Panc1 (cell line): Measurements from ENCODE around the gene UBE2E2. TPM values are rescaled to one million over a fixed set of nuclear protein-coding genes. Genes with fewer than 3 reads are reported as not detected.

Experiments
- ATAC-seq: fragments of 200-7000 bp; cut with Tn5 transposase; 2 replicates; pipeline ENCODE4 v1.9.1; 2020; ENCODE audit warnings: mild to moderate bottlenecking, moderate library complexity
- BruUV-seq: library from RNA; stranded (reverse); fragments of 400-500 nt; replicated peaks from 2 replicates; lab custom pipeline; 2021; lab: Mats Ljungman, UMichigan
- CTCF ChIA-PET: fragments of 300-600 bp; sonication (Branson Sonifier 250); formaldehyde crosslinking; loops from one replicate; lab custom pipeline; 2022; ENCODE audit warnings: antibody characterized with exemption; lab: Charles Lee
- POLR2A ChIA-PET: fragments of 300-600 bp; sonication (Branson Sonifier 250); formaldehyde crosslinking; loops from one replicate; lab custom pipeline; 2022; ENCODE audit warnings: antibody characterized with exemption; lab: Charles Lee
- DNase-seq: peaks from one replicate; pipeline ENCODE4 v3.0.0-alpha.2; 2010; ENCODE audit warnings: low read depth, low spot score
- H3K27ac ChIP-seq: 2 replicates; pipeline ENCODE4 v1.5.1; 2011; ENCODE audit warnings: mild to moderate bottlenecking, low read length, inconsistent platforms
- H3K27me3 ChIP-seq: fragments of 200-500 bp; sonication (Bioruptor generic); 2 replicates; pipeline ENCODE4 v1.6.0; 2014; ENCODE audit warnings: low read length, inconsistent platforms; ENCODE audit not compliant: control insufficient read depth, insufficient read depth
- H3K36me3 ChIP-seq: fragments of 200-500 bp; sonication (Bioruptor generic); 2 replicates; pipeline ENCODE4 v1.5.1; 2014; ENCODE audit warnings: inconsistent platforms, mild to moderate bottlenecking, low read length, moderate library complexity; ENCODE audit not compliant: control insufficient read depth, insufficient read depth
- H3K4me1 ChIP-seq: 2 replicates; pipeline ENCODE4 v1.5.1; 2011; ENCODE audit warnings: inconsistent platforms, mild to moderate bottlenecking, low read length, moderate library complexity; ENCODE audit not compliant: control insufficient read depth, insufficient read depth
- H3K4me3 ChIP-seq, 2 experiments: 2 replicates each; pipeline ENCODE4 v1.5.1; 2011 to 2012; ENCODE audit warnings: low read depth in 2 of 2, low read length in 2 of 2, mild to moderate bottlenecking in 2 of 2, inconsistent platforms in 1 of 2, moderate library complexity in 1 of 2
- H3K9me3 ChIP-seq: fragments of 200-500 bp; sonication (Bioruptor generic); 2 replicates; pipeline ENCODE4 v1.5.1; 2014; ENCODE audit warnings: low read depth, mild to moderate bottlenecking, inconsistent platforms, low read length, moderate library complexity; ENCODE audit not compliant: control insufficient read depth, insufficient read depth
- CTCF ChIP-seq: fragments of 450-650 bp; IDR thresholded peaks from 2 replicates; pipeline ENCODE4 v1.5.1; 2017; ENCODE audit warnings: mild to moderate bottlenecking
- POLR2AphosphoS5 ChIP-seq: IDR thresholded peaks from 2 replicates; pipeline ENCODE4 v1.6.1; 2012; ENCODE audit warnings: mild to moderate bottlenecking, low read depth, low read length, moderate library complexity
- REST ChIP-seq, 2 experiments: IDR thresholded peaks; 2 replicates each; pipeline ENCODE4 v1.6.1; 2011 to 2012; ENCODE audit warnings: low read depth in 2 of 2, control low read depth in 1 of 2, low read length in 1 of 2, mild to moderate bottlenecking in 1 of 2, moderate library complexity in 1 of 2; ENCODE audit not compliant: insufficient read depth in 1 of 2
- SIN3A ChIP-seq: IDR thresholded peaks from 2 replicates; pipeline ENCODE4 v1.6.1; 2012; ENCODE audit warnings: low read depth, mild to moderate bottlenecking, low read length, moderate library complexity, borderline replicate concordance; ENCODE audit not compliant: insufficient read depth
- TCF7L2 ChIP-seq: IDR thresholded peaks from 2 replicates; pipeline ENCODE4 v1.6.1; 2011; ENCODE audit warnings: mild to moderate bottlenecking, low read depth, low read length, inconsistent platforms
- in situ Hi-C: cut with HindIII; loops from 2 replicates; pipeline ENCODE4 v1.10.0; 2016; ENCODE audit warnings: low sequenced_read_pairs, low pct_unique_long_range_greater_than_20kb
- intact Hi-C: fragments of 100-400 bp; cut with micrococcal nuclease; formaldehyde crosslinking; loops from one replicate; pipeline ENCODE4 v1.10.0; 2022; ENCODE audit not compliant: unreplicated experiment
- total RNA-seq: library from RNA; stranded (reverse); gene quantifications from one replicate; pipeline ENCODE4 v1.2.1, GENCODE V29; 2021; ENCODE audit not compliant: unreplicated experiment

The UBE2E2 gene
- total RNA-seq, 1 experiment from 2014 or later: 38.2 TPM

GRCh38 chr3:23341147-23341838 lies 138.2 kb downstream of the UBE2E2 start:
- ATAC-seq (no peak), DNase-seq (no peak)
- H3K27ac ChIP-seq: no peak overlapping the region
- no TSS peak for BruUV-seq
- no peak overlapping the region for H3K4me3 ChIP-seq
- H3K4me1 ChIP-seq: no peaks in the 10 kb centered on the region
- TF ChIP-seq CTCF (no peak), POLR2AphosphoS5 (no peak), SIN3A (no peak), TCF7L2 (no peak), REST (IDR thresholded peaks at IDR 0.05; ENCODE audit: insufficient read depth in 1 of 2, low read depth in 2 of 2, low read length in 1 of 2) (no peak)
- intact Hi-C loops: no loop called here
- in situ Hi-C loops: no loop called here
- no peaks in the 10 kb centered on the region for H3K9me3 ChIP-seq
- POLR2A ChIA-PET: interaction anchor here (0.6 kb wide), 1 partner anchor 346 kb away, joined by 4 read pairs; no protein-coding TSS in a partner anchor
- H3K36me3 ChIP-seq: no peaks in the 10 kb centered on the region
- no peaks in the 10 kb centered on the region for H3K27me3 ChIP-seq
- CTCF ChIA-PET: no interaction called here

- Histone ChIP-seq H3K27ac (no peak overlapping the region), H3K27me3 (no peaks in the 10 kb centered on the region), H3K4me1 (no peaks in the 10 kb centered on the region), H3K4me3 (no peak overlapping the region), H3K9me3 (no peaks in the 10 kb centered on the region), H3K36me3 (no peaks in the 10 kb centered on the region)
- ATAC-seq: no peak
- ChIA-PET POLR2A (no interaction called here), CTCF (no interaction called here)
- in situ Hi-C loops: no loop called here
- intact Hi-C loops: no loop called here
- no TSS peak for BruUV-seq
- TF ChIP-seq POLR2AphosphoS5 (no peak), TCF7L2 (no peak), CTCF (no peak), SIN3A (no peak), REST (IDR thresholded peaks at IDR 0.05; ENCODE audit: insufficient read depth in 1 of 2, low read depth in 2 of 2, low read length in 1 of 2) (no peak)
- DNase-seq: no peak
These were observed 139.2 kb downstream of the UBE2E2 start for GRCh38 chr3:23342343-23342742.
